GM18511 (cell line): Measurements from ENCODE around the gene AQP5.

Experiments
- ATAC-seq: cut with Tn5 transposase; IDR thresholded peaks from one replicate; pipeline ENCODE4 v1.9.1; 2021; ENCODE audit warnings: mild to moderate bottlenecking, moderate library complexity; ENCODE audit not compliant: unreplicated experiment

Gene AQP5

GRCh38 chr12:49961111-49961922 lies at the start of gene AQP5:
TSS of gene AQP5 (plus strand) at chr12:49961872. CDS start at chr12:49962018, 146 bp downstream.
- ATAC-seq: no peak

- ATAC-seq: no peak
Measured at GRCh38 chr12:49912345-49913255, 49.1 kb upstream of the AQP5 start.

GRCh38 chr12:49916129-49916919 lies 45.3 kb upstream of the AQP5 start:
- no peak for ATAC-seq

GRCh38 chr12:49917166-49917787 lies 44.4 kb upstream of the AQP5 start:
- ATAC-seq: no peak

- ATAC-seq: no peak
Measured at GRCh38 chr12:49917788-49918173, 43.9 kb upstream of the AQP5 start.

- ATAC-seq: no peak
Measured at GRCh38 chr12:49920241-49920914, 41.3 kb upstream of the AQP5 start.

- ATAC-seq: no peak
Measured at GRCh38 chr12:49920915-49921286, 40.8 kb upstream of the AQP5 start.

GRCh38 chr12:49921299-49921698 lies 40.4 kb upstream of the AQP5 start:
- ATAC-seq: no peak

GRCh38 chr12:49921936-49922335 lies 39.7 kb upstream of the AQP5 start:
- no peak for ATAC-seq

- ATAC-seq: no peak
Measured at GRCh38 chr12:49922349-49923034, 39.2 kb upstream of the AQP5 start.

GRCh38 chr12:49923035-49923644 lies 38.5 kb upstream of the AQP5 start:
- ATAC-seq: no peak

- no peak for ATAC-seq
Measured at GRCh38 chr12:49923880-49924556, 37.7 kb upstream of the AQP5 start.

- ATAC-seq: no peak
Measured at GRCh38 chr12:49924628-49925246, 36.9 kb upstream of the AQP5 start.

GRCh38 chr12:49925433-49926204 lies 36.1 kb upstream of the AQP5 start:
- ATAC-seq: no peak

GRCh38 chr12:49928471-49928870 lies 33.2 kb upstream of the AQP5 start:
- no peak for ATAC-seq

- no peak for ATAC-seq
Measured at GRCh38 chr12:49929581-49929980, 32.1 kb upstream of the AQP5 start.

- no peak for ATAC-seq
Measured at GRCh38 chr12:49930515-49931288, 31.0 kb upstream of the AQP5 start.
